GM21515 (cell line): ENCODE results near the gene ZNF211.

Experiments used
- ATAC-seq: cut with Tn5 transposase; IDR thresholded peaks from one replicate; pipeline ENCODE4 v1.9.1; 2021; ENCODE audit not compliant: unreplicated experiment

Gene ZNF211

GRCh38 chr19:57655443-57655842 lies 22.5 kb downstream of the ZNF211 start:
- no peak for ATAC-seq

DNA sequence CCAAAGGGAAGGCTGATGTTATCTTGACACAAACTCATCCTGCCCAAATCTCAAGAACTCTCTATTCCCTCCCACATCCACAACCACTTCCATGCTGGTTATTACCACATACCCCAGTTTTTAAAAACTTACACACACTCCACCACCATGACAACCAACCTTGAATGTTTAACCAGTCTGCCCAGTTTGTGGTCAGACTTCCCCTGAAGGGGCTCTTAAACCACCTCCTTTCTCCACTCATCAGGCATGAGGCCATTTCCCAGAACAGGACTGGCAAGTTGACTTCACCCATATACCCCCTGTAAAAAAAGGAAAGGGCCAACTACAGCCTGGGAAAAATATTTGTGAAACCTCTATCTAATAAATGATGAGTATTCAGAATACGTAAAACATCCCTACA lies 23.4 kb downstream of the ZNF211 start:
- ATAC-seq = no peak

DNA sequence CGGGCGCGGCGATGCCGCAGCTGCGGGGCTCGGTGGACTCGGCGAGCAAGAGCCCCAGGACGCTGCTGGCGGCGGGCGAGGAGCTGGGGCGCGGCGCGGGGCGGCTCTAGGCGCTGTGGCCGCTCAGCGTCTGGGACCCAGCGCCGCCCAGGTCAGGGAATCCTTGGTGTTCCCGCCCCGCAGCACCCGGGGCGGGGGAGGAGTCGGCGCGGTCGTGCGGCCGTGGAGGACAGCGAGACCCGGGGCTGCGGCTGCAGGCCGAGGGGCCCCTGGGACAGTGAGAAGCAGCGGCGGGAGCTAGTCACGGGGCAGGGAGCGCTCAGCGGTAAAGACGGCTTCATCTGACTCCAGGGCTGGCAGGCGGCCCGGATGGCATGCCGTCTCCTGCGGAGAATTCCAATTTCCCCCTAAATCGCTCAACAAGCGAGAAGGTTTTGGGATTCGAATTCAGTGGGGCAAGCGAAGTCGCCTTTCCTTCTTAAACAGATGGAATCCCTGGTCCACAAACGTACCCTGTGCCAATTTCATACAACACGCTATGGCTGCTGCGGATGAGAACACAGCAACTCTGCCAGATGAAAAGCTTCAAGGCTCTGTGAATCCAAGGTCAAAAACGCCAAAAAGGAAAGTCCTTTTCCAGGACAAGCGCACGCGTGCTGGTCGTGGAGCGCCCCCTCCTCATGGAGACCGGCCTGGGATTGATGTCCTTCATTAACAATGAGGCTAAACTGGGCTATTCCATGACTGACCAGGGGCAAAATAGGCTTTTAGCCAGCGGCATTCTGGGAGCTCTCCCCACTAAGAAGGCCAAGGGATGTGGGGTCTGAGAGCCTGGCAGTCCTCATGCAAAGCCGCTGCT lies 31.5 kb downstream of the ZNF211 start:
- ATAC-seq = no peak

- no peak for ATAC-seq
Measured at GRCh38 chr19:57665261-57665806, 32.4 kb downstream of the ZNF211 start.

DNA sequence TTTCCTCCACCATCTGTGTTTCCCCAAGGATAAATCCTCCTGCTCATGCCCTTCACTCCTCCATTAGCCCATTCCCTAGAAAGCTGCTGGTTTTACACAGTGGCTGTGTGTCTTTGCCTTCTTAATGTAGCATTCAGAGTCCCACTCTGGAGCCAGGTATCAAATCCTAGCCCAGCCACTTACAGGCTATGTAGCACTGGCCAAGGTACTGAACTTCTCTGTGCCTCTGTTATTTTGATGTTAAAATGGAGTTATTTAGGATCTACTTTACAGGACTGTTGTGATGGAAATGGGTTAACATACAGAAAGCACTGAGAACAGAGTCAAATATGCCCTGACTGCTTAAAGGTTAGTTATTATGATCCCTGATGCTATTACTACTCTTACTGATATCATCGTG lies 34.3 kb downstream of the ZNF211 start:
- ATAC-seq = no peak

GRCh38 chr19:57668635-57669034 lies 35.7 kb downstream of the ZNF211 start, which contains the start of gene ZSCAN4:
TSS of gene ZSCAN4 (plus strand) at chr19:57668935. CDS start at chr19:57676146, 7,211 bp downstream.
- no peak for ATAC-seq

DNA sequence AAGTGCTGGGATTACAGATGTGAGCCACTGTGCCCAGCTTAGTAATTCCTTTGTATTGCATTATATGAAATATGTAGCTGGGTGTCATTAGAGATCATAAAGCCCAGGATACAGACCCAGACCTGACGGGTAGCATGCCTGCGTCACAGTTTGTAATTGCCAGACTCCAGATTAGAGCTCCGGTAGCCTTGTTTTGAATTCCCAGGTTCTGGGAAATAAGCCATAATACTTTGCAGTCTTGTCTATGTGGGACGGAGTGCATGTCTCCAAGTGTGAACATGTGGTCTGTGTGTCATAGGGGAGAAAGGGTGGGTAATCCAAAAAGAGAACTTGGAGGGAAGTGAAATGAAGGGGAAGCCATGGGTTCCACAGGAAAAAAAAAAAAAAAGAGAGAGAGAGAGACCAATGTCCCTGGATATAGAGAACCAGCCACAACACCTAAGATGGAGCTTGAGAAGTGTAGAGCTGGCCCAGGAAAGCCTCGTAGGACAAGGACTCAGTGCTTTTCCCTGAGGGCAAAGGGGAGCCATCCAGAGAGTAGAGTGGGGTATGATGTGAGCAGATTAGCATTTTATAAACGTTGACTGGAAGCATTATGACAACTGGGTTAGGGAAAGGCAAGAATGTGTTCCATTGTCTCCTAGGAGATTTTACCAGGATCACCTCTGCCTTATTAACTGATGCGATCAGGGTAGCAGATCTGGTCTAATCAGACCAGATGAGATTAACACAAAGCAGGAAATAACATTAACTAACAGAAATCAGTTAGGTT lies 38.3 kb downstream of the ZNF211 start:
- no peak for ATAC-seq

GRCh38 chr19:57672466-57672865 lies 39.5 kb downstream of the ZNF211 start:
- ATAC-seq = no peak

- no peak for ATAC-seq
Measured at GRCh38 chr19:57675881-57676280, 42.9 kb downstream of the ZNF211 start.

GRCh38 chr19:57682226-57682766 lies 49.3 kb downstream of the ZNF211 start:
- no peak for ATAC-seq

DNA sequence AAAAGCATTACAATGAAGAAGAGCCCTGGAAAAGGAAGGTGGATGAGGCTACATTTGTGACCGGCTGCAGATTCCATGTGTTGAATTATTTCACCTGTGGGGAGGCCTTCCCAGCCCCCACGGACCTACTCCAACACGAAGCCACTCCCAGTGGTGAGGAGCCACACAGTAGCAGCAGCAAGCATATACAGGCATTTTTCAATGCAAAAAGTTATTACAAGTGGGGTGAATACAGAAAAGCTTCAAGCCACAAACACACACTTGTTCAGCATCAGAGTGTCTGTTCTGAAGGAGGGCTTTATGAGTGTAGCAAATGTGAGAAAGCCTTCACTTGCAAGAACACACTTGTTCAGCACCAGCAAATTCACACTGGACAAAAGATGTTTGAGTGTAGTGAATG lies 53.8 kb downstream of the ZNF211 start:
- no peak for ATAC-seq

- ATAC-seq = no peak
Measured at GRCh38 chr19:57687363-57688010, 54.5 kb downstream of the ZNF211 start.

GRCh38 chr19:57688011-57688763 lies 55.2 kb downstream of the ZNF211 start:
- ATAC-seq = no peak

DNA sequence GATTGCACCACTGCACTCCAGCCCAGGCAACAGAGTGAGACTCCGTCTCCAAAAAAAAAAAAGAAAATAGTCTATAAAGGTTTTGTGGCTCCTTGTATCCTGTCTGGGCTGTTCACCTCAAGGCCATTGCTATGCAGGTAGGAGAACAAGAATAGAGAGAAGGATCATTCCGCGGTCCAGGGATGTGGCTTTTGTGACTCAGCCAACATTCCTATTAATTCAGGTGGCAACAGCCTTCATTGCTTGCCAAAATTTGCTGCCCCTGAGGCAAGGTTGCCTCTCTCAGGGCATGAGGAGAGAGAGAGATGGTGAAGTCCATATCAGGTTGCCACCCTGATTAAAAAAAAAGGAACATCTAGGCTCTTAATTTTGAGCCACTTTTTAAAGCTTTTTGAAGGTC lies 56.8 kb downstream of the ZNF211 start:
- ATAC-seq = no peak
